C4-2B (cell line): ENCODE data around the gene TRPM8.

Experiments used
- H3K27ac ChIP-seq: fragments of 450-650 bp; 2 replicates; pipeline ENCODE4 v1.5.1; 2017
- CTCF ChIP-seq: fragments of 450-650 bp; conservative IDR thresholded peaks from 2 replicates; pipeline ENCODE4 v1.5.1; 2017; ENCODE audit warnings: mild to moderate bottlenecking
- ZFX ChIP-seq: fragments of 450-650 bp; IDR thresholded peaks from 2 replicates; pipeline ENCODE4 v1.6.1; 2017

Gene TRPM8

GRCh38 chr2:233983445-233983844 lies 66.3 kb downstream of the TRPM8 start:
- TF ChIP-seq CTCF (no peak), ZFX (no peak)
- no peak overlapping the region for H3K27ac ChIP-seq

- H3K27ac ChIP-seq, result no peak overlapping the region
- TF ChIP-seq CTCF, result no peak
- no peak for TF ChIP-seq ZFX
These were observed 71.4 kb downstream of the TRPM8 start for GRCh38 chr2:233988581-233988980.

GRCh38 chr2:233989221-233989858 lies 72.2 kb downstream of the TRPM8 start:
- H3K27ac ChIP-seq, result no peak overlapping the region

GRCh38 chr2:233990261-233990798 lies 73.2 kb downstream of the TRPM8 start:
- no peak overlapping the region for H3K27ac ChIP-seq
- no peak for TF ChIP-seq CTCF
- TF ChIP-seq ZFX, result no peak

More at GRCh38 chr2:233989221-233989858, 72.2 kb downstream of the TRPM8 start:
- TF ChIP-seq CTCF (no peak), ZFX (no peak)

- H3K27ac ChIP-seq, result no peak overlapping the region
- no peak for TF ChIP-seq ZFX
- TF ChIP-seq CTCF, result no peak
These were observed 74.0 kb downstream of the TRPM8 start for GRCh38 chr2:233991196-233991595.

GRCh38 chr2:233992513-233993217 lies 75.5 kb downstream of the TRPM8 start:
- TF ChIP-seq CTCF, result no peak
- TF ChIP-seq ZFX, result no peak
- H3K27ac ChIP-seq, result no peak overlapping the region

- TF ChIP-seq ZFX, result no peak
- H3K27ac ChIP-seq, result no peak overlapping the region
These were observed 76.3 kb downstream of the TRPM8 start for GRCh38 chr2:233993461-233993860.
